ENCODE data around the gene PDE8A.

PDE8A gene

GRCh38 chr15:85027033-85027380 lies 45.4 kb downstream of the PDE8A start:
- DNase-seq (ENCODE audit: extremely low spot score, insufficient read length, low read depth) (no peak), FAIRE-seq (no peak)

- FAIRE-seq (no peak), DNase-seq (ENCODE audit: extremely low spot score, insufficient read length, low read depth) (no peak)
Measured at GRCh38 chr15:85027421-85027820, 45.8 kb downstream of the PDE8A start.

DNA sequence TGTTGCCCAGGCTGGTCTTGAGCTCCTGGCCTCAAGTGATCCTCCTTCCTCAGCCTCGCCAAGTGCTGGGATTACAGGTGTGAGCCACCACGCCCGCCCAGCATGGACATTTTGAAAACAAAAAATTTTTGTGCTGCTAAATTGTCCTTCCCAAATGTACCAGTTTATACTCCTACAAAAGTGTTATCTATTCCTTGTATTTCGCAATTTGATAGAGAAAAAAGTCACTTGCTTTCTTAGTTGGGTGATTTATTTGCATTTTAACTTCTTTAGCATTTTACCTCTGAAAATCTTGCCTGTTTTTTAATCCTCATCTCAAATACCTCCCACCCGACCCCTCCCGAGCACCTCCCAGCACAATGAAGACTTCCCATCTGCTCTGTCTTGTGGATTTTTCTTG lies 46.8 kb downstream of the PDE8A start:
- no peak for FAIRE-seq
- no peak for DNase-seq (ENCODE audit: extremely low spot score, insufficient read length, low read depth)

DNA sequence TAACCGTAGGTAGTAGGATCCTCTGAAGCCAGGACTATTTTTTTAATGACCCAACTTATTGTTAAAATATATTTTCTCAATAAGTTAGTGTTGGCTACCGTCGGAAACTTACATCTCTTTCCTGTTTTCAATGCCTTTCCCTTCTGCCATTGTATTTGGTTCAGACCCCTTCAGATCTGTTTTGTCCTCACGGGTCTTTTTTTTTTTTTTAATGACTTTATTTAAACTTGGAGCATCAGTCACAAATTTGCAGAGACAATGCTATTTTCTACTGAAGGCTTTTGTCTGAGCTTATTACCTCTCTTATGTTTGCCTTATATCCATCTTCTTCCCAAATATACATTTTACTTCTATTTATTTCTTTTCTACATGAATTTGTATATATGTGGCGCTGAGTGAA lies 47.6 kb downstream of the PDE8A start:
- no peak for FAIRE-seq

GRCh38 chr15:85030301-85030929 lies 48.8 kb downstream of the PDE8A start:
- peak; percentile 79 for FAIRE-seq
- no peak for DNase-seq (ENCODE audit: extremely low spot score, insufficient read length, low read depth)

More for the DNA sequence above, 47.6 kb downstream of the PDE8A start:
- DNase-seq (ENCODE audit: extremely low spot score, insufficient read length, low read depth) = no peak

DNA sequence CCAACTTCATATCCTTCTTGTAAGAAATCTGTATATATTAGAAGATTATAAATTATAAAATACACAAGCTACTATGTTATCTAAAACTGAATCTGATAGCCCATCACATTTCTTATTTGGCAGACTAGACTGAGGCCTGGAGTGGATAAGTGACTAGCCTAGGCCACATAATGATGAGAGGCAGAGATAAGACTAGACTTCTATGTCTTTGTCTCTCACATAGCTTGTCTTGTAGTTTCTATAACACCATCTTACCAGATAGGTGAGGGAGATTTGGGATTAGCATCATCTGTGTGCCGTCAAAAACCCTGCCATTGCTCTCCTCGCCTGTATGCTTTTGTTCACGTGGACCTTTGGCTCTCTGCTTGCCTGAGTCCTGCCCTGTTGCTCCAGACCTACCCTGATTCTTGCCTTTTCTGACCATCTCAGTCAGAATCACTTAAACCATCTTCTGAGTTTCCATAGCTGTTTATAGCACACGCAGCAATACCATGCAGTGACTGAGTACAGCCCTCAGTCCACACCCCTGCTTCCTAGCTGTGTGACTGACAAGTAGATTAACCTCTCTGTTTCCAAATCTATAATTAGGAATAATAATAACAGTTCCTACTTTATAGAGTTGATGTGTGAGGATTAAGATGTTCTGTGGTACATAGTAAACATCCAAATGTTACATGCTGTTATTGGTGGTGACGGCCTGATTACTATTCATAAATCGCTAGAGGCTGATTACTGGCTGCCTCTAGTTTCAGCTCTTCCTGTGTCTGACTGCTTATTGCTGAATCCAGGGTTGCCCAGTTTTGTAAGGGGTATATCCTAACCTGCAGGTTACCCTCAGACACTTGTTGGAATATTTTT lies 49.7 kb downstream of the PDE8A start:
- FAIRE-seq = no peak
- DNase-seq (ENCODE audit: extremely low spot score, insufficient read length, low read depth) = no peak

GRCh38 chr15:85031944-85032558 lies 50.4 kb downstream of the PDE8A start:
- no peak for DNase-seq (ENCODE audit: extremely low spot score, insufficient read length, low read depth)
- FAIRE-seq = no peak

DNA sequence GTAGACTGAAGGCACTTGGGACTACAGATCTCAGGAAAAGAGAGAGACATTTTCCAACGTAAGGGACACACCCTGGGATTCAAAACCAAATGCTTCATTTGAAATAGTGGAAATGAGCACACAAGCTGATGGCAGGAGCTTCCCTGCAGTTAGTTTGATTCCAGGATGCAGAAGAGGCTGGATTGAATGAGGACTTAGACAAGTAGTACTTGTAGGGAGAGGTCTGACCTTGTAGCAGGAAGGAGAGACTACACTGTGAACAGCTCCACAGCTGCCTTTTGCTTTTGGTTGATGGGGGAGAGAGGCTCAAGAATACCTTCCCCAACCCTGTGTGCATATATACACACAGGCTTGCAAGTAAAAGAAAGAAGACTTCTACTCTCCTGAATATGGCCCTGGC lies 51.5 kb downstream of the PDE8A start:
- no peak for DNase-seq (ENCODE audit: extremely low spot score, insufficient read length, low read depth)
- FAIRE-seq = no peak

DNA sequence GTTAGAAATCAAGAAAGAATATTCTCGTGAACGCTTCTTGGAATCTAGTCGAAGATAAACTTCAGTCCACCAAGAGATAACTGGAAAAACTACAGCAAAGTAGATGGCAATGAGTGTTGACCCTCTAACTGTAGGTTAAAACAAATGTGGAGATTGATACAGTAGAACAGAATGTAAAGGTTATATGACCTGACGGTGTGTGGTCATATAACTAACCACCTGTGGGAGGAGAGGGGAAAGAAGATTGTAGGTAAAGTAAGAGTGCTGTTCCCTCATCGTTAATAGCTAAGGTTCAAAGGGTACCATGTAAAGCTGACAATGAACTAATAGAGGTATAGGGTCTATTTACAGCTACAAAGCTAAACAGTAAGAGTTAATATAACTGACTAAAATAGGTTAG lies 52.6 kb downstream of the PDE8A start:
- no peak for FAIRE-seq
- no peak for DNase-seq (ENCODE audit: extremely low spot score, insufficient read length, low read depth)

GRCh38 chr15:85035980-85036379 lies 54.3 kb downstream of the PDE8A start:
- no peak for DNase-seq (ENCODE audit: extremely low spot score, insufficient read length, low read depth)
- FAIRE-seq = no peak

GRCh38 chr15:85036716-85037115 lies 55.1 kb downstream of the PDE8A start:
- no peak for DNase-seq (ENCODE audit: extremely low spot score, insufficient read length, low read depth)
- peak; percentile 75 for FAIRE-seq

DNA sequence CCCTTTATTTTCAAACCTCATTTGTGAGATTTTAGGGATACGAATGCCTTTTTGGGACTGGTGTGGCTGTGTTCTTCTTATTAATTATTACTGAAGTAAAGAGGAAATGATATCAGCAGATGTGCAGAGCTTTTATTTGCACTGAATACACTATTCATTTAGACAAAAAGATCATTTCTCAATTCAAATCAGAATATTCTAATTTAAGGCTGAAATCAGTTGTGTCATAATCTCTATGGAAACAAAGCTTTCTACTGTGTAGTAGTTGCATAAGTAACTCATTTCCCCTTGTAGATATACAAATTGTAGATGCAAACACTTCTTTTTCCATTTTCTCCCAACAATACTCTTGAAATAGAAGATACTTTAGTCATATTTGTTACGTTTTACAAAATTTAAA lies 56.0 kb downstream of the PDE8A start:
- FAIRE-seq (no peak), DNase-seq (ENCODE audit: extremely low spot score, insufficient read length, low read depth) (no peak)

GRCh38 chr15:85041230-85041629 lies 59.6 kb downstream of the PDE8A start:
- no peak for DNase-seq (ENCODE audit: extremely low spot score, insufficient read length, low read depth)
- FAIRE-seq = no peak

- DNase-seq (ENCODE audit: extremely low spot score, insufficient read length, low read depth) = no peak
- FAIRE-seq = peak; percentile 79
Measured at GRCh38 chr15:85044251-85044853, 62.7 kb downstream of the PDE8A start.

- no peak for DNase-seq (ENCODE audit: extremely low spot score, insufficient read length, low read depth)
- FAIRE-seq = no peak
Measured at GRCh38 chr15:85044894-85045293, 63.2 kb downstream of the PDE8A start.

GRCh38 chr15:85045615-85046014 lies 64.0 kb downstream of the PDE8A start:
- no peak for FAIRE-seq

GRCh38 chr15:85047271-85047948 lies 65.8 kb downstream of the PDE8A start:
- no peak for FAIRE-seq
- DNase-seq (ENCODE audit: extremely low spot score, insufficient read length, low read depth) = no peak

More at GRCh38 chr15:85045615-85046014, 64.0 kb downstream of the PDE8A start:
- no peak for DNase-seq (ENCODE audit: extremely low spot score, insufficient read length, low read depth)

GRCh38 chr15:85048430-85048829 lies 66.8 kb downstream of the PDE8A start:
- FAIRE-seq = no peak

DNA sequence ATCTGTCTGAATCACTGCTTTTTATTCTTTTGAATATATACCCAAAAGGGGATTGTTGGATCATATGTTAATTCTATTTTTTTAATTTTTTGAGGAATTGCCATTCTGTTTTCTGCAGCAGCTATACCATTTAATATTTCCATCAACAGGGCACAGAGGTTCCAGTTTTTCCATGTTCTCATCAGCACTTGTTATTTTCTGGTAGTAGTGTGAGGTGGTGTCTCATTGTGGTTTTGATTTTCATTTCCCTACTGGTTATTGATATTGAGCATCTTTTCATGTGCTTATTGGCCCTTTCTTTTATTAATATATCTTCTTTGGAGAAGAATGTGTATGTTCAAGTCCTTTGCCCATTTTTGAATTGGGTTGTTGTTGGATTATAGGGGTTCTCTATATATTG lies 68.1 kb downstream of the PDE8A start:
- FAIRE-seq (no peak), DNase-seq (ENCODE audit: extremely low spot score, insufficient read length, low read depth) (no peak)

More at GRCh38 chr15:85048430-85048829, 66.8 kb downstream of the PDE8A start:
- no peak for DNase-seq (ENCODE audit: extremely low spot score, insufficient read length, low read depth)

GRCh38 chr15:85059734-85060133 lies 78.1 kb downstream of the PDE8A start:
- FAIRE-seq (no peak), DNase-seq (ENCODE audit: extremely low spot score, insufficient read length, low read depth) (no peak)

Measured in GM18507 (cell line).